ENCODE measurements around the gene RRAS2. TPM values are rescaled to one million over a fixed set of nuclear protein-coding genes. Genes with fewer than 3 reads are reported as not detected.

The RRAS2 gene
- total RNA-seq, 1 experiment from 2014 or later = 41.1 TPM

DNA sequence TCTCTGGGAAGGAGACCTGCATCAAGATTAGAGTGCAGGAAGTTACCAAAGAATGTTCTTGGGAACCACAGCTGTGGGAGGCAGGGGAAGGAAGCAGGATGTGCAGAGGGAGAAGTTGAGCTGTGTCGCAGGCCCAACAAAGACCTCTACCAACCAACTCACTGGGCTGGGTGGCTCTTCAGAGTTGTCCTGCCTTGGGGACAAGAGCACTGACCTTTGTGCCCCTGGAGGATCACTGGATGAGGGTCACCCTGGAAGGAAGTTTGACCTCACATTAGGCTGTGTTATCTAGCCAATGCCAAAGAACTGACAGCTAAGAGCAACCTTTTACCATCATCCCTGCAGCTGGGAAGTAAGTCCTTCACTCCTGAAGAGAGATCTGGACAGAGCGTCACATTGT lies 130.6 kb downstream of the RRAS2 start:
- no peak for DNase-seq (ENCODE audit: low read depth)

Other genes starting within 250 kb of the RRAS2 start
- gene COPB1, start 140.6 kb upstream of the RRAS2 start, total RNA-seq (2014; rRNA removed; shearing (Covaris generic)) = 205 and 241 TPM in 2 replicates
- 264 and 296 TPM in 2 replicates for gene PSMA1, start 161.2 kb upstream of the RRAS2 start, total RNA-seq (2014; rRNA removed; shearing (Covaris generic))

Measured in RPMI7951 (cell line).